Tongue (tissue), 2 donors: ENCODE data around the gene MACROD2. TPM values are rescaled to one million over a fixed set of nuclear protein-coding genes. Genes with fewer than 3 reads are reported as not detected.
A peak's percentile ranks its signal among the peaks of the same experiment; 100 is the strongest.
"Not testable (repeated sequence)": the region's sequence is repeated elsewhere in the genome, so short reads cannot be mapped to it uniquely, and the experiment has no call there.

Source experiments
- DNase-seq: peaks from one replicate; pipeline ENCODE4 v3.0.0-alpha.2; 2015
- total RNA-seq: library from RNA; depleted of rRNA; stranded (reverse); fragments of >200 nt; gene quantifications from one replicate; pipeline ENCODE4 v1.2.3, GENCODE V29; 2014

The MACROD2 gene
- total RNA-seq, 1 donor from 2014 or later = 5.0 TPM

DNA sequence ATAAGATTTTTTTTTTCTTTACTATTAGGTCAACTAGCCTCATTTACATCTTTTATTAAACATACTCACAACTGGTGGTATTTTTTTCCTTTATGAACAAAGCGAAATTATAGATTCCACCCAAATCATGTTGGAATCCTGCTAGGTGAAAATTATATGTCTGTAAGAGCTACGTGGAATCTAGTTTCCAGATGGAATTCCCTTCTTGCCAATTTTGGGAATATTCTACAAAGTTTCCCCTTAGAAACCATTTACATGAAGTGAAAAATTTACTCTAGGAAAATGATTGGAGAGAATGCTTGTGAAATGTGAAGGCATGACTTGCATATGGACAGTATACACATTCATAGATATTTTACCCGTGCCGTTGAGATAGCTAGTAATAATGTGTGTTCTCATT is 1466.6 kb downstream of the MACROD2 start:
- no peak for DNase-seq

DNA sequence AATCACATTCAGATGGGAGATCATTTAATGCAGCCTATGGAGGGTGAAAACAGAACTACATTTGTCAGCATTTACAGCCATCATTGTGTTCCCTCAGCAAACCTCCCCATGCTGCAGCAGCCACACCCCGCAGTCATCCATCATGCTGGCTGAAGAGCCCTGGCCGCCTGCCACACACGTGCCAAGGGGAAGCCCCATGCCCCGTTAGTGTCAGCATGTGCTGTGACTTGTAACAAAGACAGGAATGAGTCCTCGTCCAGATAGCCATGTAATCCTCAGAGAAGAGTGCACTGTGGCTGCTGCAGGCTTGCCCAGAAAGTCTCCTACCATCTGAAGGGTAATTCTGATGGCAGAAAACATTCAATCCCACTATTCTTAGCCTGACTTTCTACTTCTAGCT is 1480.2 kb downstream of the MACROD2 start:
- peak; percentile 94 for DNase-seq

DNA sequence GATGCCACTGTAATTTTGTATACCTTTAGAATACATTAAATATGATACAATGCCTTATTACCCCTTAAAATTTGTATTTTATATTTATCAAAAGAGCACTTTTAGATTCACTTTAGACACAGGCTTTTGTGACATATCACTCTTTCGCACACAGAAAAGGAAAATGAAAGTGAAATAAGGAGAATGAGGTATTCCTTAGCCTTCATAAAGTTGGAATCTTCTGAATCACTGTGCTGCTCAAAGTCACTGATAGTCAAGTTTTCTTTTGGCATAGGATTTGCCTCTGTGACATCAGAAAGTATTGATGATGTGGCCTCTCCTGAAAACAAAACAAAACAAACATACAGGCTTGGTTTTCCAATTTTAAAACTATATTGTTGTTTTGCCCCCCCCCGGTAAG is 1480.9 kb downstream of the MACROD2 start:
- DNase-seq = no peak

DNA sequence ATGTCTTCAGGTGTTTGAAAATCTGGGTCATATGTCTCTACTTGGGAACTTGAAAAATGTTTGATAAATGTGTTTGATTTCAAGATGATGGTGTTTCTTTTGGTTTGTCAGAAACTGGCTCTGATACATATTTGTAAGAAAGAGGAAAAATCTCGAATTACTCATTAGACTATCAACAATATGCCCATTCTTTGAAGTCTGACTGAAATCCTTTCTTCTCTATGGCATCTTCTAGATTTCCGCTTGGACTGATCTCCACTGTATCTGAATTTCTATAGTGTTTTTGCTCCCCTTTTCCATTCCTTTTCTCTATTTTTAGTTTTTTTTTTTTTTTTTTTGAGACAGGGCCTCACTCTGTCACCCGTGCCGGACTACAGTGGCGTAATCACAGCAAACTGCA is 1481.5 kb downstream of the MACROD2 start:
- DNase-seq = no peak

DNA sequence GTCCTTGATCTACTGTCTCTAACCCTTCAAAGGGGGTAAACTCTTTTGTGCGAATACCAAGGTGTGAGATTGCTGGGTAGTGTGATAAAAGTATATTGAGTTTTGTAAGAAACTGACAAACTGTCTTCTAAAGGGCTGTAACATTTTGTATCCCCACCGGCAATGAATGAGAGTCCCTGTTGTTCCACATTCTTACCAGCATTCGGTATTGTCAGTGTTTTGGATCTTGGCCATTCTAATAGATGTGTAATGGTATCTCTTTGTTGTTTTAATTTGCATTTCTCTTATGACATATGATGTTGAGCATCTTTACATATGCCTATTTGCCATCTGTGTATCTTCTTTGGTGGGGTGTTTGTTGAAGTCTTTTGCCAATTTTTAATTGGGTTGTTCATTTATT is 1487.2 kb downstream of the MACROD2 start:
- DNase-seq = no peak

DNA sequence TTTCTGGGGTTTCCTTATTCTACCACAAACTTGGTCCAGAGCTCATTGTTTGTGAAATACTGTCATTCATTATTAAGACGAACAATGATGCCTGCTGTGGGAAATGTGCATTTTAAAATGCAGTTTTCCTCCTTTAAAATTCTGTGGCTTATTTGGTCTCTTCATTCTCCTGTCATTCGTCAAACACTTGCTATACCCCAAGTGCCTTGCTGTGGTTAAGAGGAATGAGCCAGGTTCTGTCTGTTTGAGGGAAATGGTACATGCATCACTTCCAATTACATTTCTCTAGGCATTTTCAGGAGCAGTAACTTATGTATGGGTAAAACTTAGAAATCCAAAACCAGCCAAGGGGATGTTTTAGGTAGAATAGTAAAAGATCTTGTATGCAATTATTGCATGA is 1490.2 kb downstream of the MACROD2 start:
- DNase-seq = no peak

DNA sequence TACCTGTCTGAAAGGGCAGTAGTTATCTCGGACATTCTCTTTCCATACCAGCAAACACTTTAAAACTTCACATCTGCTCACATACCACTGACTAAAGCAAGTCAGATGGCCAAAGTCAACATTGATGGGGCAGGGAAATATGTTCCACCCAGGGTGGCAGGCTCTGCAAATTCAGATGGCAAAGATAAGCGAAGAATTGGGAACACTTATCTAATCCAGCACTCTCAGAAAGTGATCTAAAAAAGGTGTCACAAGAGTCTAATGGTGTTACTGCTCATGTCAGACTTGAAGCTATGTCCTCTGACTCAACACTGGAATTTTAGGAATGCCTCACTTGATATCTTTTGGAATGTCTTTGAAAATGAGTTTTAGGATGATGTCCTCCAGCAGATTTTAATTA is 1491.7 kb downstream of the MACROD2 start:
- no peak for DNase-seq

DNA sequence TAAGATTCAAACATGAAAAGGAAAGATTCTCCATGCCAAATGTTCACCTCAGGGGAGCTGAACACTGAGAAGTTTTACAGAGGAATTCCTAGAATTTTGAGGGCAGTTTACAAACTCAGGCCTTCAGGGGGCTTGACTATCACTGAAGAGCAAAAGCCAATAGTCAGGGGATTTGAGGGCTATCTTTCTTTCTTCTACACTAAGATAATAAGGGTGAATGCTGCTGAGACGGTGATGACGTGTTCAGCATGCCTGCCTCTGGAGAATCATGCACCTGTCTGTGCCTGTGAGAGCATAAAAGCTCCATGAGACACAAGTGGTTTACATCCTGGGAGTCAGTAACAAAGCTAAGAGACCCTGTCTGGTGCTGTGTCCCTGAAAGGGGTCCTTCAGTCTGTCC is 1492.4 kb downstream of the MACROD2 start:
- no peak for DNase-seq

DNA sequence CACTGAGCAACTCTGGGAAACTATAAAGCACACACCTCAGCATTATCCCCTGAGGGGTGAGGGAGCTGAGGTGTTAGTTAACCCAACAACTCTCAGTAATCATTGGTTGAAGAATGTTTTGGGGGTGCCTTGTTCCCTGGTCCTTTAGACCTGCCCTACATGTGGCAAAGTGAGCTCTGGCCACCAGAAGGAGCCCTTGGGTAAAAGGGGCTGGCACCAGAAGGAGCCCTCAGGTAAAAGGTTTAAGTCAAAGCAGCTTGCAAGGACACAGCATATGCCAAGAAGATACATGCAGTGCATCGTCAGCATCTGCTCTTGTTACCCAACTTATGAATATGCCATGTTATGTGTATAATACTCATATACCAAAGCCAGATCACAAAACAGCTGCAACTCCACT is 1496.3 kb downstream of the MACROD2 start:
- DNase-seq = no peak

DNA sequence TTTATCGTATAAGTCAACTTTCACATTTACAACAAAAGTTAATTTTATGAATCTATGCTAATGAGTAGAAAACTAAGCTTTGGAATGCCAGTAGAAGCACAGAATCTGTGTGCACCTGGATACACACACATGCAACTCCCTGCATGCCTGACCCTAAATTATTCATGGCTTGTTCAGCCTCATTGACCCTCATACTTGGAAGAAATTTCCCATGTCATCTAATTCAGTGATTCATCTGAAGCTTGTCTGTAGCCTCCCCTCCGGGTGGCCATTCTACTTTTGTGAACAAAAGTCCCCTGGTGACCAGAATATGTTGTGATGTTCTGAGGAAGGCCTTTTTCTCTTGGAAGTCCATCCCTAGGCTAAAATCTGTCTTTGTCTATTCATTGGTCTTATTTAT is 1499.5 kb downstream of the MACROD2 start:
- no peak for DNase-seq

DNA sequence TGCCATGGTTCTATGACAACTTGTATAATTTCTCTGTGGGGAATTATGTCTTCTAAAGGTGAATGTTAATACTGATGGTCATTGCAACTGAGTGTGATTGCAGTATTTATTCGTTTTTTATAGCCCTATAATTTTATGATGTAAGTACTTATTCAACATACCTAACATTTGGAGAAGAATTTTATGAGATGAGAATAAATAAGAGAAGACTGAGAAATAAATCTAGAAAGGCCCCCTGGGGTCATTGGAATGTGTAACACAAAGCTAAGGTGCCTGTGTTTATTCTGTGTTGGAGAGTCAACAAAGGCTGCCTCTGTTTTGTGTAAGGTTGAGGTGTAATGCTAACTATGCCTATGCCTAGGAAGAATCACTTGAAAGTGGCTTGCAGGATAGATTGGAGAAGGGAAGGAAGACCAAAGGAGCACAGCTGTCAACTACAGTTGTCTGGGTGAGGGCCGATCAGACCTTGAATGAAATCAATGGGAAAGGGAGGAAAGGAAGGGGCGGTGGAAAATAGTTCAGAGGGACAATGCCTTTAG is 1501.3 kb downstream of the MACROD2 start:
- DNase-seq = no peak

DNA sequence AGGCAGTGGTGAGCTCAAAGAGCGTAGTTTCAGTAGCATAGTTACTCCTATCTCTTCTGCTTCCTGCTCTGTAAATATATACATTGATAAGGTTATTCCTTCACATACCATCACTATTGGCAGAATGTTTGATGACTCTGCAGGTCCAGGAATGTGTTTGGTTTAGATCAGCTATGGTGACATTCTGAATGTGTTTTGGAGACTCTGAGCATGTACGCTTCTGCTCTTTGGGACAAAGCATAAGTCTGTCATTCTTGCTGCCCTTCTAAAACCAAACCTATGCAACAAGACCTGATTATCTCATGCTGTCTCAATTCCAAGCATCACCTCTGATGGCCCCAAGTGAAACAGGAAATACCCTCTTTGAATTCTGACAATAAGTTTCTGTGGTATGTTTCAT is 1503.6 kb downstream of the MACROD2 start:
- no peak for DNase-seq

DNA sequence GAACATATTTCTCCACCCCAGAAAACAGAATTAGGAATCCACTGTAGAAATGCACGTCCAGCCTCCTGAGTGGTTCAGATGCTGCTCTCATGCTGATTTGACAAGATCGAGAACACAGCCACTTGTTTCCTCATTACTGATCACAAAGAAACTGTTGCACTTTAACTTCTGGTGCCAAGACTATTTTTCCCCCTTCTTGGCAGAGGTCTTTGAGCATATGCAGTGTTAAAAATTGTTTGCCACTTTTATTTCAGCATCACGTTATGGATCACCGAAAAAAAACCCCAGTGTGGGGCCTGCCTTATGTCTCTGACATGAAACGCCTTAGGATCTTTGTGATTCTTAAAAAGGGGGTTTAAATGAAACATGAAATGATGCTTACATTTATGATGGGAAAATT is 1511.0 kb downstream of the MACROD2 start:
- no peak for DNase-seq

DNA sequence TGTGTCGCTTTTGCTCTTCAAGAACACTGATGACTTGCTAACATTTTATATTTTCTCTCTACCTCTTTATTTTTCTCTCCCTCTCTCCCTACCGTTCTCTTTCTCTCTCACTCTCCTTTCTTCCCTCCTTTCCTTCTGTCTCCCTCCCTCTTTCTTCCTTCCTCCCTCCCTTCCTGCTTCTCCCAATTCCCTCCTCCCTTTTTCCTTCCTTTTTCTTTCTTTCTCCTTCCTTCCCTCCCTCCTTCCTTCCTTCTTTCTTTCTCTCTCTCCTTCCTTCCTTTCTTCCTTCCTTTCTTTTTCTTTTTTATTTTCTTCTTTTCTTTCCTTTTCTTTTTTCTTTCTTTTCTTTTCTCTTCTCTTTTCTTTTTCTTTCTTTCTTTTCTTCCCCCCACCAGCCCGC is 1511.8 kb downstream of the MACROD2 start:
- no peak for DNase-seq

DNA sequence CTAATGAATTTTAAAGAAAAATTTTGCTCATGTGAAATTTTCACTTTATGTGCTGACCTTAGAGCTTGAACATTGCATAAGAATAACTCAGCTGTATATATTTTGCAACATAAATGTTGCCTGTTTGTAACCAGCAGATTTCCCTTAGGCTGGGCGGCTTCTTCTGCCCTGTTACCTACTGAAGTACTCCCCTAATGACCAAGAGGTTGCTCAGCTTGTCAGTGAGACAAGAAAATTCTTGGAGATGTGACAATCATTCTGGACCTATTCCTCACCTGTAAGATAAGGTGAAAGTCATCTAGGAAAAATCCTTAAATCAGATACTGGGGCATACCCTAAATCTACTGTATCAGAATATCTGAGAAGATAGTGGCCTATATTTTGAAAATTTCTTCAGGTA is 1516.2 kb downstream of the MACROD2 start:
- DNase-seq = no peak

DNA sequence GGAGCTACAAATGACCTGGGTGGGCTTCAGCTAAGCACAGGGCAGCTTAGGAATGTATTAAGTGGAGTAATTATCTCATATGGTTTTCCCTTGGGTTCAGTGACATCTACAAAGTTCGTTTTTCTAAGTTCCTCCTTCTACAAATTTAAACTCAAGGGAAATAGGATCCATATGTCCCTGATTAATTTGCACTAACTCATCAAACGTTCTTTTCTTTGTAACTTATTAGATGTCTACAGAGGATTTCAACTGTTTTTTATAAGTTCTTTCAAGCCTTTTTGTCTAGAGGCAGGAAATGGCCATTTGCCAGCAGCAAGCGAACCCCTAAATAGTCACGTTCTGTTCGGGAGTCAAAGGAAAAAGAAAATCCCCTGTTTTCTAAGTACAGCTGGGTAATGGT is 1517.6 kb downstream of the MACROD2 start:
- peak; percentile 25 for DNase-seq

DNA sequence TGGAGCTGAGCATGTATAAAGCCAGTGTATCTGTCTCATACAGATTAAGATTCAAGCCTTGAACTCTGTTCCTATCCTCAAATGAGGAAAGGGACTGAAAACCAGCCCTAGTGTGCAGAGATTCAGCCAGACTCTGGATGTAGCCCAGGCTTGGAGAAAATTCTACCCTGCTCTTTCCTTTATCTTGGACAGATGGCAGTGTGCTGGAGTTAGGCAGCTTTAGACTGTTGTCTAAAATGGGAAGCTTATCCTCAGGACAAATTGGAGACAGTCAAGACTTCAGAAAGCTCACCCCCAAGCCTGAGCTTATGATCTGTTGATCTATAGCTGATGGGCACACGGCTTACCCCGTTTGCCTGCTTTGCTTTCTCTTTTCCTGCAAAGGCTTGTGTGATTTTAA is 1520.4 kb downstream of the MACROD2 start:
- DNase-seq = peak; percentile 14

DNA sequence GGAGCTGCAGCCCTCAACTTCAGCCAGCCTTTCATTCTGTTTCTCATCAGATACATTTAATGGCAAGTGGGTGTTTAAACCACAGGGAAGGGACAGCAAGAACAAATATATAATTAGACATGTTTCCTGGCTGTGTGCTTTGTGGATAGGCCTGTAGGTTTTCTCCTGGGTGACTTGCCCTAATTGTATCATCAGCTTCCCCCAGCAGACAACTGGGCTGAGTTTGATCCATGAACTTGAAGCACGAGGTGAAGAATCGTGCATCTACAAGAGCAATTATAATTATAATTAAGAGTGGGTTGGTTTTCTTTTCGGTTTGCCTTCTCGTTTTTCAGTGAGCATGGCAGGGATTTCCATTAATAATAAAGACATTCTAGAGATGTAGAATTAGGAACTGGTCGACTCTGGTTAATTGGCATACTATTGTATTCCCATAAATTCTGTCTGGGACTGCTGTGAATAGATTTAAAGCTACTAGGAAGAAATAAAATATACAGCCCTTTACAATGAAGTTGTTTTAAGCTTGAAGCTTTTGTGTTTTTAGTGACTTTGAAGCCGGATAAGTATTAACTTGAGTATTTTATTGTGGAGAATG is 1525.7 kb downstream of the MACROD2 start:
- no peak for DNase-seq

DNA sequence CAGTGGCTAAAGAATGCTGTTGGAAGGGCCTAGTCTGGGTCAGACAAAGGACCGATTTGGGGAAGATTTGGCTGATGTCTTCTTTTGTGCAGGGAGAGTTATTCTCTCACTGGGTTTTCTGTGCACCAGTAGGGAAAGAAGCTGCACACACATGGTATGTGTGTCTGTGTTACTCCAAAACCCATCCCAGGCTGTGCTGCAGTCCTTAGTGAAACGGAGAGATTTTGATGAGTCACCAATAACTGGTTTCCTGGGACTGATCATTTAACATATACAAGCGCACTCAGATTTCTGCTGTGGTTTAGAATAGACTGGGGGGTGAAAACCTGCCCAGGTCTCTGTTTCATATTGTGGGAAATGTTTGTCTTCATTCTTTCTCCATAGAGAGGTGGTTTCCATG is 1528.1 kb downstream of the MACROD2 start:
- no peak for DNase-seq

DNA sequence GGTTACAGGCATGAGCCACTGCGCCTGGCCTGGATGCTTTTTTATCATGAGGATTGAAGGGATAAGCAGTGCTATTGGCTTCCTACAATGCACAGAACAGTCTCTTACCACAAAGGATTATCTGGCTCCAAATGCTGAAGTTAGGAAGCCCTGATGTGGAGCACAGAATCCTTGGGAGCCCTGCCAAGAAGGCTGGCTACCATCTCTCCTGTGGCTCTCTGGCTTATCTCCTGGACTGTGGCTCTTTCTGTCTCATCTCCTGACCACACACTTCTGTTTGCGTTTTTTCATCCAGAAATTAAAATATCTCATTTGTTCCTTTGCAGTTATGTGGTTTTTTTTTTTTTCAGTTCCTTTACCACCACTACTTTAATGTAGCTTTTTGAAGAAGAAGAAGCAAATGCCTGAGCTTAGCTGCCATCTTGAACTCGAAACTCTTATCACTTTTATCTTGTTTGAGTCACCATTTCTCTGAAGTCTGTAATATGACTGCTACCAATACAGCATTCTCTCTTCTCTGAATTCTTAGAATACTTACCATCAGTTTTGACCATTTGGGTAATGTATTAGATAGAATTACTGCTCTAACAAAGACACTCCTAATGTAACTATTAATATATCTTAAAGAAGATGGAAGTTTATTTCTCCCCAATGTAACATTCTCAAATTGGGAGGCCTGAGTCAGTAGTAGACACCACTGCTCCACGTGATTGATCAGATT is 1533.2 kb downstream of the MACROD2 start:
- no peak for DNase-seq

DNA sequence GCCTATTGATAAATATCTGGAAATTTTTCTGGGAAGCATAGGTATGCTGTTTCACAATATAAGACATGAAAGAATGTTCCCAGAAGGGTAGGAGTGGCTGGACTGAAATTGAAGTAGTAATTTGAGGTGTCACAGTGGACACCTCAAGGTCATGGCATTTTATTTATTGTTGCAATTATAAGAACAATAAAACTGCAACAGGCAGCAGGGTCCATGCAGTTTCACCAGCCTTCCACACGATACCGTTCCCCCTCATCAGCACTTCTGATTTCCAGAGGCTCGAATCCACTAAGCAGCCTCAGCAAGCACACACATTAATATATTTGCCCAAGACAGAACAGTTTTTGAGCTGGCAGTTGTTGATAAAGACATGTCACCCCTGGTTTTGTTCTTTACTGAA is 1540.5 kb downstream of the MACROD2 start:
- no peak for DNase-seq

DNA sequence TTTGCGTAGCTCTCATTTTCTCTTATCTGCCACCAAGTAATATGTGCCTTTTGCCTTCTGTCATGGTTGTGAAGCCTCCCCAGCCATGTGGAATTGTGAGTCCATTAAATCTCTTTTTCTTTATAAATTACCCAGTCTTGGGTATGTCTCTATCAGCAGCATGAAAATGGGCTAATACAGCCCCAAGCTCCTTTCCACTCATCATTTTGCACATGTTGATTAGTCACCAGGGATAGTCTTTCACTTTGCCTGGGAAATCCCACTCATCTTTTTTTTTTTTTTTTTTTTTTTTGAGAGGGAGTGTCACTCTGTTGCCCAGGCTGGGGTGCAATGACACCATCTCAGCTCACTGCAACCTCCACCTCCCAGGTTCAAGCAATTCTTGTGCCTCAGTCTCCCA is 1541.9 kb downstream of the MACROD2 start:
- not testable (repeated sequence) for DNase-seq

DNA sequence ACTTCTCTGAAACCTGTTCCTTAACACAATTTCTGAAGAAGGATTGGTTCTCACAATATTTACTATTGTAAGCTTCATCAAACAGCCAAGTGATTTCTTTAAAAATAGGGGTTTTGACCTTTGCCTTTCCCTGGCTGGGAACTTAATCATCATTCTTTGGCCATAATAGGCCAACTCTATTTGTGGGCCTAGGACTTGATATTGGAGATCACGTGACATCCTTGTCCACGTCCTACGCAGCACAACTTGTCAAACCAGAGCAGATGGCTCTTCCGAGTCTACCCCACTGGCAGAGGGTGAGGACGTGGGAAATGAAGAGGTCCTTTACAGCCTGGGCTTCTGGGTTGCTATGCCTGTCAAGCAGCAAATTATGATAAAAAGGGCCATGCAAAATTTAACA is 1547.3 kb downstream of the MACROD2 start:
- no peak for DNase-seq

DNA sequence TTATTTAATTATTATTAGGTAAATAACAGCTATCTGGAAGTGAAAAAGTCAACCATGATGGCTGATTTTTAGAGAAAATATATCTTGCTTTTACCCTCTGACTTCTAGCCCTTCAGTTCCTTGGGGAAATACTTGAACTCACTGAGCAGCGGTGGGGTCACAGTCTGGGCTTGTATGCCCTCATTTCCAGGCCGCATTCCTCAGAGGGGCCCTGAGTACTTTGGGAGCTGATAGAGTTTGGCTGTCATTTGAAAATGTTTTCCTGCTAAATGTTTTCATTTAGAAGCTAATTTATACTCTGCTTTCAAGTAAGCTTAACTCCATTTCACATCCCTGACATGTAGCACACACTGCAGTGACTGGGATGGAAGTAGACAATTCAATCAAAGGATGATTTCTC is 1549.4 kb downstream of the MACROD2 start:
- DNase-seq = no peak
